GM19397 (cell line): Measurements from ENCODE around the gene PCTP.

Source experiments
- ATAC-seq: cut with Tn5 transposase; IDR thresholded peaks from one replicate; pipeline ENCODE4 v1.9.1; 2021; ENCODE audit warnings: mild to moderate bottlenecking, moderate library complexity; ENCODE audit not compliant: unreplicated experiment

The PCTP gene

DNA sequence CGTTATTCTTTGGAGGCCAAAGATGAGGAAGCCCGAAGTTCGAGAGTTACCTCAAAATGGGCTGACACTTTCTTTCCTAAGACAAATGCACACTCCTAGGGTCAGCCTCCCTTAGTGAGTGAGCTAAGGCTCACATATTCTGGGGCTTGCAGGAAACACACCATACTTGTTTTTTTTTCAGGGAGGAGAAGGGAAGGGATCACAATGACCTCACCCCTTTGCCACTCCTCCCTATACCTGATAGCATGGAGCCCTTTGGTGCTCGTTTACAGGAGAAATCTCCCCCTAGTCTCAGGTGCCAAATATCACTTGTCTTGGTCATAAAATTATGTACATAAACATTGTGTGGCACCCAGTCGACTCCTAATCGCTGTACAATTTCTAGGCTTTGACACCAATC, 23.6 kb upstream of the PCTP start:
- ATAC-seq: no peak

DNA sequence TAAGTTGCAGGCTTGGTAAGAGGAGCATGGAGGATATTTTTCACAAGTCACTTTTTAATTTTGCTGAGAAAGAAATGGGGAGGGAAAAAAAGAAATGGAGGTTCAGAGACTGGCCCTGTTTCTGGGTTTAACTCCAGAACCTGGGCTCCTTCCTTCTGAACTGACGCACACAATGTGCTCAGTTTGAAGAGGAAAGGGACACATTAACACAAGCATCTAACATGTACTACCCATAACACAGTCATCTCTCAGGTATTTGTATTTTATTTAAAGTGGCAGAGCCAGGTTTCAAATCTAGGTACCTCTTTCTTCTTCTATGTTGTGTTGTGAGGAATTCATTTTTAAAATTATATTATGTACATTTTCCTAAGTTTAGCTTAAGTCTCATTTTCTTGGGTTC, 22.9 kb upstream of the PCTP start:
- ATAC-seq: no peak

DNA sequence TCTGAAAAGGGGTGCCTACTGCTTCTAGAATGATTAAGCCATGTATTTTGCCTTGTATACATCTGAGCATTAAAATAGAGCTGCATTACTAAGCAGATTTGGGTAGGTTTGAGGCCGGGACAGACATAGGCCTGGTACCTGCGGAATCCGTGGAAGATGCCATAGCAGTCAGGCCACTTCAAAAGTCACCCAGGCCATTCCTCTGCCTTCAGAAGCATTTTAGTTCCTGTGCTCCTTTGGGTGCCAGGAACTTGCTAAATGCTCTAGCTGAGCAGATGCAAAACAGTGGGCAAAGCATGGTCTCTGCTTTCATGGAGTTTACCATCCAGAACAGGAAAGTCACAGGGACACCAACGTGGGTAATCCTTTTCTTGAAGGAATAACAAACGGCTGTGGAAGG, 22.5 kb upstream of the PCTP start:
- ATAC-seq: no peak

DNA sequence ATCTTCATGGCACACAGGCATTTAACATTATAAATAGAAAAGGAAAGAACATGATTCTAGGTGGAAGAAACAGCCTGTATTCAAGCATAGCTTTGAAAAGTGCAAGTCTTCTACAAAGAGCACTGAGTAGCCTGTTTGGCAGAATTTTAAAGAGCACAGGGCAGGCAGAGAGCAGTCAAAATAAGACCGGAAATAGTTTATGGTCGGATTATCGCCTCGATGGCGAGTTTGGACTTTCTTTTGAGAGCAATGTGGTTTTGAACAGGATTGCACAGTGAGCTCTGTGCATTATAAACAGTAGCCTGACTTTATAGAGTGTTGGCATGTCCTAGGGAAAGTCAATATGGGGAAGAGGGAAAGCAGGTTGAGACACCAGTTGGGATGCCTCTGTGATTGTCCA, 22.0 kb upstream of the PCTP start:
- no peak for ATAC-seq

DNA sequence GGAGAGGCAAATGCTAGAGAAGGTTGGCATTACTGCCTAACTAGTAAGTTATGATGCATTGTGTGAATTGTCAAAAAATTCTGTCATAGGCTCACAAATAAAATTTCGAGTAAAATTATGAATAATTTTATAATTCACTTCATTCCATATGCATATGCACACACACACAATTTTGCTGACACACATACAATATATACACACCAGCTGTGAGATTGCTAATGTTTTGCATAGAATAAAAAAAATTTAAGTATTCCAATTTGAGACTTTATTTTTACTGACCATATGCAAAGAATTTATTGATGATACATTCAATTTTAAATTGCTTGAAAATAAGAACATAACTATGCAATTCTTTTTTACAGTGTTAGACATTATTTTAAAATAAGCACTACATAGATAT, 21.4 kb upstream of the PCTP start:
- no peak for ATAC-seq

DNA sequence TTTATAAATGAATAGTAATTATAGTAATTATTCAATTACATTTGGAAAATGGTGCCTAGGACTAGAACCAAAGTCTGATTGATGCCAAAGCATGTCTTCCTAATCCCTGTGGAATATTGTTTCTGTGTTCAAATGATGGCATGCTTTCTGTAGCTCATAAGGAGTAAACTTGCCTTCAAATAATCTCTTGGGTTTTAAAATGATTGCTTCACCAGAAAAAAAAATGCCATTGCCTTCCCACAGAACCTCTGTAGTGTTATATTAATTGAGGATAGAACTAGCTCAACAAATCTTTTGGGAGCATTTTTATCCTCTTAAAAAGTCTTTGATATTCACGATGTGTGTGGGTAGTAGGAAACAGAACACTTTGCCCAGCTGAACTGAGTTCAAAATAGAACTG, 20.5 kb upstream of the PCTP start:
- no peak for ATAC-seq

DNA sequence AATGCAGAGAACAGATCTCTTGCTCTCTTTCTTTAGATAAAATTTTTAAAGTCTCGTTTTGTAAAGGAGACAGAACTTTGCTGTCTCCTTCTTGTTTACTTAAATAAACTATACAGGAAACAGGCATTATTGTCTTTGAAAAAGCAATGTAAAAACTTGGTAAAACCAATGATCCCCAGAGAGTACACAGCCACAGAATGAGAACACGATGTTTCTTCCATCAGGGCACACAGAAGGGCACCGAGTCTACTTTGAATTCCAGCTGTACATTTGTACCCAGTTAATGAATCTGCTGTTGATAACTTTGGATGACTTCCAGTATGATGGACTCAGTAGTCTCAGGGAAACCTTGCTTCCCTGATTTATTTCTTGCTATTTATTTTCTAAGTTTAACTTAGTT, 20.0 kb upstream of the PCTP start:
- ATAC-seq: no peak

DNA sequence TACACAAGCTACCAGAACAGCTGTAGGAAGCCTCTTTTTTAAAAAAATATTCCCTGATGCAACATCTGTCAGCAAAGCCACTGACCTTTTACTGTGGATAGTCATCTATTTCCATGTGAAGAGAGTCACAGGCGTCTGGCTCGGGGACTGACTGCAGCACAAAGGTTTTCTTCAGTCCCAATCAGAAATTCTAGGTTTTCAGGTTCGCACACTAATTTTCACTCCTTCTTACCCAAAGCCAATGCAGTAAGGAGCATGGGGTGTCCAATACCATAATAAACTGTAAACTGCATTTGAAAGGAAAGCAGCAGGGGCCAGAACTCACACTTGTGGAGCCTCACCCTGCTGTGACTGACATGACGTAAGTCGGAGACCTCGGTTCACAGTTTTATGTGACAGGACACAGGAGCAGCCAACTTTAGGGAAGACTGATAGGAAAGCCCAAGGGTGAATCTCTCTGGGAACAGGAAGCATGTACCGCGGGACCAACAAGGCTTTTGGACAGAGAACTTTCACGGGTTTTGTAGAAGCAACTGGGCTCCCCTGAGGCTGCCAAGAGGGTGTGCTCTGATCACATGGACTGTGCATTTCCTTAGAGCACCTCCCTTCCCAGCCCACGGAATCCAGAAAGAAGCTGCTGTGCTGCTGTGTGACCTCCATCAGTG, 19.1 kb upstream of the PCTP start:
- ATAC-seq: no peak

DNA sequence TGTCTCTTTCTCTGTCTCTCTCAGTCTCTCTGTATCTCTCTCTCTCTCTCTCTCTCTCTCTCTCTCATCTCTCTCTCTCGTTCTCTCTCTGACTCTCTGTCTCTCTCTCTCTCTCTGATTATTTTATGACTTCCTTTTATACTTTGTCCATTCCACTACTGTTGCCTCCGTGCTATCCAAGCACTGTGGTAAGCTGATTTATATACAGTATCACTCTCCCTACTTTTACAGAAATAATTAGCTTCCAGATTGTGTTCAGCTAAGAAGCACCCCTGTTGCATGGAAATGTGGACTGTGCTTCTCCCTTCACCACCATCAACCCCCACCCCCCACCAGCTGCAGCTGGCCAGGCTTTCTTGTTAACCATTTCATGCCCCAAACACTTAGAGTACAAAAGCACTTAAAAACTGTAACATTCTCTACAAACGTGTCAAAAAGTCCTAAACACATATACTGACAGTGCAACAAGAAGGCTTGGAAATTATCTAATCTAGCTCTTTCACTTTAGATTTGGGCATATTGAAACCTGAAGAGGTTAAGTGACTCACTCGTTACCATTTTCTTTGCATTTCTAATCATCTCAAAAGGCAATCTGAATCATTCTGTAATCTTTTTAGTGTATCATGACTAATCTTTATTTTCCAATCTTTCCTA, 16.6 kb upstream of the PCTP start:
- ATAC-seq: no peak

DNA sequence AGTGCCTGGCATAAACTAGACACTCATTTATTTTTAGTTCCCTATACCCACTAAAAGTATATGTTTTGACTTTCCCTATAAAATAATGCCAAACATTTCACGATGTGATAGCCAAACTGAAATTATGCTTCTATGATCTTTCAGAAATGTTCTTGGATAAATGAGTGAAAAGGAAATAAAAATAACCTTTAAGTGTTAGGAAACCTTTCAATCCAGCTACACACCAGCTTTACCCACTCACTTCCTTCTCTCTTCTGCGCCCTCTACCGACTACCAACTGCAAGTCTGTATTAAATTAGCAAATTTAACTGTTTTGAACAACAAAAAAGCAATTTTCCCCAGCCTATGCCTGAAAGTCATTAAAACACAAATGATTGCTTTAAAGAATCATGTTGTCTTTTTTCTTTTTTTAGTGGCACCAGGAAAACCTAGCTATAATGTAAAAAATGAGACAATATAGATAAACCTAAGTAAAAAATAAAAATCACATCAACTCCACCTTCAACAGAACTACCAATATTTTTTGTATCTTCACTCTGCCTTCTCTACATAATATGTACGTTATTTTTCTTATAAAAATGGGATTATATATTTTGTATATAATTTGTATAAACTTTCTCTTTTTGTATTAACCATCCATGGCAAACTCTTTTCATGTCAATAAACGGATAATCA, 15.0 kb upstream of the PCTP start:
- ATAC-seq: no peak

DNA sequence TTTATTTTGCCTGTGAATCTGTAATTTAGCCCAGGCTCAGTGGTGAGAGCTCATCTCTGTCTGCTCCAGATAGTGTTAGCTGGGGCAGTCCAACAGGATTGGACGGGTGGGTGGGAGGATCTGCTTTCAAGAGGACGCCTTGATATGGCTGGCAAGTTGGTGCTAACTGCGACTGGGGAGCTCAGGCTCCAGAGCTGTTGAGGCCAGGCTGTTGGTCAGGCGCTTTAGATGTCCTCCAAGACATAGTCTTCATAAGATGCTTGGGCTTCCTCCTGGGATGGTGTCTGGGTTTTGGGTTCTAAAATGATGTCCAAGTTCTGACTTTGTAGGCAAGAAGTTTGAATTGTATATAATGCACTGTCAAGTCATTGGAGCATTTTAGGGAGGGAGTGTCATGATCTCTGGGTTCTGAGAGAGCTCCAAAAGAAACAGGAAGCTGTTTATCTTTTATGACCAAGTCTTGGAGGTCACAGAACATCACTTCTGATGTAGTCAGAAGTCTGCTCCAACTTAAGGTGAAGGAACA, 12.8 kb upstream of the PCTP start:
- ATAC-seq: no peak

DNA sequence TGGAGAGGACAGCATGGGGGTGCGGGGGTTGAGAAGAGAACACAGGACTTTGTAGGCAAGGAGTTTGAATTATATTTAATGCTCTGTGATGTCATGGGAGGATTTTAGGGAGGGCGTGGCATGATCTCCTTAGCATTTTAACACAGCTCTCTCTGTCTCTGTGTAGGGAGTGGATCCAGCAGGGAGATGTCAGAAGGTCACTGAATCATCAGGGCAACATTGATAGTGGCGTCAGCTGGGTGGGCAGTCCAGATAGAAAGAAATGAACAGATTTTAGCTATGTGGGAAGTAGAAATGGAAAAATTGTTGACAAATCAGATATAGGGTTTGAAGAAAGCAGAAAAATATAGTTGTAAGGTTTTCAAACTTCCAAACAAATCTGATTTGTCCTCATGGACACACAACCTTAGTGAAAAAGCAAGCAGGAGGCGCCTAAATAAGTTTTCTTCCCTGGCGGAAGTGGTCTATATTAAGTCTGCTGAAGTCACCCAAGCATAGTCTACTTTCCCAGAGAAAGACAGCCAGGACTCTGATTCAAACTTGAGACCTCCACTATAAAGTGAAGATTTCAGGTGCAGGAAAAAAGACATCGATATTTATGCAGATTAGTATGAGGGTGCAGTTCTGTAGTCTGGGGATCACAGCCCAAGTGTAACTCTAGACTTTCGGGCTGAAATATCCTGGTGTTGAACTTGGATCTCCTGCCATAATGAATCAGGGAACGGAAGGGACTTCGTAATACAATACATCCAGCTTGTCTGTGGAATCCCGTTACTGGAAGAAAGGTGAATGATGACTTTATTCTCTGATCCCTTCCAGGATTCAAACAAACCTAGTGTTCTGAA, 10.1 kb upstream of the PCTP start:
- no peak for ATAC-seq

DNA sequence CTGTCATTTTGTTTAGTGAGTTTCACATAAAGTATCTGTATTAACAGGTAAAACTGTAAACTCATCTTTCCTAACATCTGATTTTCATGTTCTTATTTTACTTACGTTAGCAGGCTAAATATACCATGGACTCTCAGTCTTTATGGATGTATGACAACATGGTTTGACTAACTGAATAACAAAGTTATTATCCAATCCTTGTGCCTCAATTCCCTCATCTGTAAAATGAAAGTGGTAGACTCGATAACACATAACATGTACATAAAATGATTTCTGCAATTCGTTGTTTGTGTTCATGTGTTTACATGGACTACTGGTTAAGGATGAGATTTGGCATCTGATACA, 9.5 kb upstream of the PCTP start:
- ATAC-seq: no peak

DNA sequence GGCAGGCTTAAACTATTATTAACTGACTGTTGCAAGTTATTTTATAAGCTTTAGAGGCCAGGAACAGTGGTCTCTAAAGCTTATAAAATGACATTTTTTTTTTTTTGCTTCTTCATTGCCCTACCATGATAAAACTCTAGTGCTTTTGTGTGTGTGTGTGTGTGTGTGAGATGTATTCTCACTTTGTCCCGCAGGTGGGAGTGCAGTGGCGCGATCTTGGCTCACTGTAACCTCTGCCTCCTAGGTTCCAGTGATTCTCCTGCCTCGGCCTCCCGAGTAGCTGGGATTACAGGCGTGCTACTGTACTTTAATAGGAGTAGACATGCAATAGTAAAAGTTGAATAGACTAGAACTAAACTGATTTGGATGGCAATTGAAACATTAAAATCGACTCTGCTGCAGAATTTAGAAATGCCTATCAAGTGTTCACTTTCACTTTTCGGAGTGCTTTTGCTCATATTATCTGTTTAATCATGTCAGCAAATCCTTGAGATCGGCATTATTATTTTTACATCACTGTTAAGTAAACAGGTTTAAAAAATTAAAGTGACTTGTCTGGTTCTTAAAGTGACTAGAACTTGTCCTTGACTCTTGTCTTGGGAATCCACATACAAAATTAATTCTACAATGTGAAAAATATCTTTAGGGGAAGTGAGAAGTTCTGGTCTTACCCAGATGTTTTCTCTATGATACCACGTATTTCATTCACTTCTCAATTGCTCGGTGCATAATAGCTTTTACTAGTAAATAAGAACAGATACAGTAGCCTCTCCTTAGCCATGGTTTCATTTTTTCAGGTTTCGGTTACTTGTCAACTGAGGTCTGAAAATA, 8.4 kb upstream of the PCTP start:
- ATAC-seq: peak; percentile 77

DNA sequence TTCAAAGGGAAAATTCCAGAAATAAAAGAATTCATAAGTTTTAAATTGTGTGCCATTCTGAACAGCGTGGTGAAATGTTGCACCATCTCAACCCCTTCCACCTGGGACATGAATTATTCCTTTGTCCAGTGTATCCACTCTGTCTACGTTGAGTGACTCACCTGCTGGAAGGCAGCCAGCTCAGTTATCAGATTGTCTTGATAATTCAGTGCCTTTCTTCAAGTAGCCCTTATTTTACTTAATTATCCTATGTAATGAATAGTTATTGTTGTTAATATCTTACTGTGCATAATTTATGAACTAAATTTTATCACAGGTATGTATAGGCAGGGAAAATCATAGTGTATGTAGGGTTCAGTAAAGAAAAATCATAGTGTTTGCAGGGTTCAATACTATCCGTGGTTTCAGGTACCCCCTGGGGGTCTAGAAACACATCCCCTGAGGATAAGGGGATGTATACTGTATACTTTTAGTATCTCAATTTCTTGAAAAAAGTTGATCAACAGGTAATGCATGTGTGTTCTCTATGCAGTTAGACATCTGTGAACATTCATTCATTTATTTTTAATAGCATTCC, 7.7 kb upstream of the PCTP start:
- peak; percentile 34 for ATAC-seq

DNA sequence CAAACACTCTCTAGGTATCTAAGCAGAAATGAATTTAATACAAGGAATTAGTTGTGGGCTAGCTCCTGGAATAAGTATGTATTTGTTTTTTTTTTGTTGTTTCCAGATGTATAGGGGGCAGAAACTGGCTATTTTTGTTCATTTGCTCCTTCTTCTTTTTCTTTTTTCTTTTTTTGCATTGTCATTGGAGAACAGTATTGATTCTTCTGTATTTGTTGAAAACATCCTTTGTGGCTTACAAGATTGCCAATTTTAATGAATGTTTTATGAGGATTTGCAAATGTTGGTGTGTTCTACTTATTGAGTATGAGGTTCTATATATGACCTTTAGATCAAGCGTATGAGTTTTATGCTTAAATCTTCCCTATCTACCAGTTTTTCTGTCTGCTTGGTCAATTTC, 5.6 kb upstream of the PCTP start:
- no peak for ATAC-seq

DNA sequence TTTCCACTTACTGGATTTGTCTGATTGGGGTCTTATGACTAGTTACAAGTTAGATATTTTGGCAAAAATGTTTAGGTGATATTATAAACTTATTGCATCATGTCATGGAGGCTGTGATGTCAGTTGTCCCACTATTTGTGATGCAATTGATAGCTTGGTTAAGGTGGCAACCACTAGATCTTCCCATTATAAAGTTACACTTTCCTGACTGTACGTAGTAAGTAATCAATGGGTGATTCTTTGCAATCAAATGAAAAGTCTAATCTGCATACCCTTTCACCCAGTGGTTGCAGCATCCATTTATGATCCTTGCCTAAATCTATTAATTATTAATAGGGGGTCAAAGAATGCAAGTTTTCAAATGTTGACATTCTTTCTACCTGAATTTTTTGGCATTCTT, 4.4 kb upstream of the PCTP start:
- no peak for ATAC-seq

DNA sequence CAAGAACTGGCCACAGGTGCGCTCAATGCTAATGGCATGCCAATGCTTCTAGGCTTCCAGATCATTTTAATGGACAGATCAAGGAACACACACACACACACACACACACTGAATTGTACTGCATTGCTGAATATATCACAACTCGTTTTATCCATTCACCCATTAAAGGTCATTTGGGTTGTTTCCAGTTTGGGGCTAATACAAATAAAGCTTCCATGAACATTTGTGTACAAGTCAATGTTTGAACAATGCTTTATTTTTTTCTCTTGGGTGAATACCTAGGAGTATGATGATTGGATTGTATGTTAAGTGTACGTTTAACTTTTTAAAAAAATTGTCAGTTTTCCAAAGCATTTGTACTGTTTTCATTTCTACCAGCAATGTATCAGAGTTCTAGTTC, 3.6 kb upstream of the PCTP start:
- ATAC-seq: no peak

DNA sequence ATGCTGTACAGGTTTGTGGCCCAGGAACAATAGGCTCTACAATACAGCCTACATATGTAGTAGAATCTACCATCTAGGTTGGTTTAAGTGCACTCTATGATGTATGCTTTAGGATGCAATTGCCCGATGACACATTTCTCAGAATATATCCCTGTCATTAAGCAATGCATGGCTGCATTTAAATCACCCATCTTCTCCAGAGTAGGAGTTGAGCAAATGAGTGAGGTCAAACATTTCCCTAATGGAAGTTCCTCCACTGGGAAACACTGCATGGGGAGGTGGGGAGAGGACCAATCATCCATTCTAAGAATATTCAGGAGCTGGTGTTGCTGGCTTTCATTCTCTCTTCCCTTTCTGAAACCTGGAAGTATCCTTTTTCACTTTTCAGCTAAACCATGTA, 2.0 kb upstream of the PCTP start:
- no peak for ATAC-seq

DNA sequence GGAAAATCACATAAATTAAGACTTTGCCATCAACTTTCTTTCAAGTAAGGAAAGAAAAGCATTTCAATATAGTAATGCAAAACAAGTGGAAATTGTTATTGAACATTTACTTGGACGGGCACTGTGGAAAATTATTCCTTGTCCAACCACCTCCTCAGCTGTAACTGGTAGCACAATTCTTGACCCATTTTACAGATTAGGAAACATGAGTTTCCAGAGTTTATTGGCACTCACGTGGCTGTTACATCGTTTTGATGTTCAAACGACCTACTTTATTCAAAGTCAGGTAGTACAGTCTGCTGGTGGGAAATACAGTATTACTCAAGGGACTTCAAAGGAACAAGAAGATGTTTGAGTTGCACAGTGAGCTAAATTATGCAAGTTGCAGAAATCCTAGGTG, 866 bp upstream of the PCTP start:
- no peak for ATAC-seq
